Measurements from ENCODE around the gene ZBED4. TPM values are rescaled to one million over a fixed set of nuclear protein-coding genes. Genes with fewer than 3 reads are reported as not detected.
A peak's percentile ranks its signal among the peaks of the same experiment; 100 is the strongest.

Gene ZBED4
- total and polyA plus RNA-seq, 2 of the 13 experiments (the other 11 are each of a cell fraction or from before 2014, with no cell fraction given): 5.4 to 9.6 TPM

DNA sequence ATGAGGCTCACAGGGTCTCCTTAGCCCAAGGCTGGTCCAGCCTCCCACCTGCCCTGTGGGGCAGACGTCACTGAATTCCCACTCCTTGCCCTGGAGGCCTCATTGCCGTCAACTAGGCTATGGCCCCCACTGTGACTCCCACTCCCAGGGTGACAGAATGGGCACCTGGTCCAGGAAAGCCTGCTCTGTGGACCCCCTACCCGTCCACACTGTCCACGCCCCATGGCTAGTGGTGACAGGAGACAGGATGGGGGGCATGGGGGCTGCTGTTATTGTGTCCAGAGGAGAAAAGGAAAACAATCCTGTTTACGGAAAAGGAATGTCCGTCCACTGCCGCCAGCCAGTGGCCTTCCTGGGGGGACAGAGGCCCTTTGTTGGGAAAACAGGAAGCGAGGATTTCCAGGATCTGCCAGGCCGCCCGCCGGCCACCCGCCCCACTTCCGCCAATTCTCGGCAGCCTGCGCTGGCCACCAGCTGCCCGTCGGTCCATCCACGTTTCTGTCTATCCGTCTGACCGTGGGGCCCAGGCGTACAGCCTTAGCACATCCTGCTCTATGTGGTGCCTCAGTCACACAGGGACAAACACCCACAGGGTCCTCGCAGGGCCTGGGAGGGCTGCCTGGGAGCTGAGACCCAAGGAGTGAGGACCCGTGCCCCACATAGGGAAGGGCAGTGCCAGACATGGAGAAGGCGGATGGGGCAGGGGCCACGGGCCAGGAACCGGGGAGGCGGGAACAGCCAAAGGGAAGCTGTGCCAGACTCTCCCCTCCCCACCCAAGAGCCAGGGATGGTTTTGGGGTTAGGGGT lies 84.3 kb downstream of the ZBED4 start (continued):
- no peak for TF ChIP-seq NPAS2 (CRISPR knock-in tag; IDR thresholded peaks at IDR 0.05; ENCODE audit: borderline replicate concordance)
- TF ChIP-seq ZNF343 (CRISPR knock-in tag; IDR thresholded peaks at IDR 0.05): no peak; the same call in 1 of the 2 replicates
- no peak for TF ChIP-seq ZFP36L2 (CRISPR knock-in tag; IDR thresholded peaks at IDR 0.05)
- TF ChIP-seq POLR2A (IDR thresholded peaks at IDR 0.05; ENCODE audit: insufficient read depth in 1 of 2, low read depth in 2 of 2, low read length in 2 of 2): peak in 1 of 2 experiments; percentile 59; a peak in 1 of 4 replicates
- TF ChIP-seq ZNF709 (CRISPR knock-in tag; IDR thresholded peaks at IDR 0.05): peak; percentile 17; the same call in 1 of the 2 replicates
- no peak for TF ChIP-seq ARID2 (CRISPR knock-in tag; IDR thresholded peaks at IDR 0.05; ENCODE audit: borderline replicate concordance)
- TF ChIP-seq SAFB2 (CRISPR knock-in tag; IDR thresholded peaks at IDR 0.05; ENCODE audit: borderline replicate concordance, low read depth): no peak
- no peak for TF ChIP-seq KLF12 (CRISPR knock-in tag; IDR thresholded peaks at IDR 0.05; ENCODE audit: borderline replicate concordance)
- no peak for TF ChIP-seq MED13 (CRISPR knock-in tag; IDR thresholded peaks at IDR 0.05)
- TF ChIP-seq, protein P1, sequence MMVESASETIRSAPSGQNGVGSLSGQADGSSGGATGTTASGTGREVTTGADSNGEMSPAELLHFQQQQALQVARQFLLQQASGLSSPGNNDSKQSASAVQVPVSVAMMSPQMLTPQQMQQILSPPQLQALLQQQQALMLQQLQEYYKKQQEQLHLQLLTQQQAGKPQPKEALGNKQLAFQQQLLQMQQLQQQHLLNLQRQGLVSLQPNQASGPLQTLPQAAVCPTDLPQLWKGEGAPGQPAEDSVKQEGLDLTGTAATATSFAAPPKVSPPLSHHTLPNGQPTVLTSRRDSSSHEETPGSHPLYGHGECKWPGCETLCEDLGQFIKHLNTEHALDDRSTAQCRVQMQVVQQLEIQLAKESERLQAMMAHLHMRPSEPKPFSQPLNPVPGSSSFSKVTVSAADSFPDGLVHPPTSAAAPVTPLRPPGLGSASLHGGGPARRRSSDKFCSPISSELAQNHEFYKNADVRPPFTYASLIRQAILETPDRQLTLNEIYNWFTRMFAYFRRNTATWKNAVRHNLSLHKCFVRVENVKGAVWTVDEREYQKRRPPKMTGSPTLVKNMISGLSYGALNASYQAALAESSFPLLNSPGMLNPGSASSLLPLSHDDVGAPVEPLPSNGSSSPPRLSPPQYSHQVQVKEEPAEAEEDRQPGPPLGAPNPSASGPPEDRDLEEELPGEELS (CRISPR knock-in tag; IDR thresholded peaks at IDR 0.05): peak; percentile 99
- TF ChIP-seq ELF3 (CRISPR knock-in tag; IDR thresholded peaks at IDR 0.05): peak; percentile 97
- TF ChIP-seq, protein P2, sequence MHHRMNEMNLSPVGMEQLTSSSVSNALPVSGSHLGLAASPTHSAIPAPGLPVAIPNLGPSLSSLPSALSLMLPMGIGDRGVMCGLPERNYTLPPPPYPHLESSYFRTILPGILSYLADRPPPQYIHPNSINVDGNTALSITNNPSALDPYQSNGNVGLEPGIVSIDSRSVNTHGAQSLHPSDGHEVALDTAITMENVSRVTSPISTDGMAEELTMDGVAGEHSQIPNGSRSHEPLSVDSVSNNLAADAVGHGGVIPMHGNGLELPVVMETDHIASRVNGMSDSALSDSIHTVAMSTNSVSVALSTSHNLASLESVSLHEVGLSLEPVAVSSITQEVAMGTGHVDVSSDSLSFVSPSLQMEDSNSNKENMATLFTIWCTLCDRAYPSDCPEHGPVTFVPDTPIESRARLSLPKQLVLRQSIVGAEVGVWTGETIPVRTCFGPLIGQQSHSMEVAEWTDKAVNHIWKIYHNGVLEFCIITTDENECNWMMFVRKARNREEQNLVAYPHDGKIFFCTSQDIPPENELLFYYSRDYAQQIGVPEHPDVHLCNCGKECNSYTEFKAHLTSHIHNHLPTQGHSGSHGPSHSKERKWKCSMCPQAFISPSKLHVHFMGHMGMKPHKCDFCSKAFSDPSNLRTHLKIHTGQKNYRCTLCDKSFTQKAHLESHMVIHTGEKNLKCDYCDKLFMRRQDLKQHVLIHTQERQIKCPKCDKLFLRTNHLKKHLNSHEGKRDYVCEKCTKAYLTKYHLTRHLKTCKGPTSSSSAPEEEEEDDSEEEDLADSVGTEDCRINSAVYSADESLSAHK (CRISPR knock-in tag; IDR thresholded peaks at IDR 0.05; ENCODE audit: borderline replicate concordance): no peak
- TF ChIP-seq ZNF333 (CRISPR knock-in tag; IDR thresholded peaks at IDR 0.05; ENCODE audit: borderline replicate concordance): no peak
- peak; percentile 70; the same call in 1 of the 2 replicates for TF ChIP-seq GATAD2A (CRISPR knock-in tag; IDR thresholded peaks at IDR 0.05)
- TF ChIP-seq WIZ (CRISPR knock-in tag; IDR thresholded peaks at IDR 0.05): no peak
- peak; percentile 96 for TF ChIP-seq BCL6 (CRISPR knock-in tag; IDR thresholded peaks at IDR 0.05)
- no peak for TF ChIP-seq GFI1 (CRISPR knock-in tag; IDR thresholded peaks at IDR 0.05; ENCODE audit: borderline replicate concordance)
- TF ChIP-seq FLYWCH1 (CRISPR knock-in tag; IDR thresholded peaks at IDR 0.05): no peak
- TF ChIP-seq, protein P3, sequence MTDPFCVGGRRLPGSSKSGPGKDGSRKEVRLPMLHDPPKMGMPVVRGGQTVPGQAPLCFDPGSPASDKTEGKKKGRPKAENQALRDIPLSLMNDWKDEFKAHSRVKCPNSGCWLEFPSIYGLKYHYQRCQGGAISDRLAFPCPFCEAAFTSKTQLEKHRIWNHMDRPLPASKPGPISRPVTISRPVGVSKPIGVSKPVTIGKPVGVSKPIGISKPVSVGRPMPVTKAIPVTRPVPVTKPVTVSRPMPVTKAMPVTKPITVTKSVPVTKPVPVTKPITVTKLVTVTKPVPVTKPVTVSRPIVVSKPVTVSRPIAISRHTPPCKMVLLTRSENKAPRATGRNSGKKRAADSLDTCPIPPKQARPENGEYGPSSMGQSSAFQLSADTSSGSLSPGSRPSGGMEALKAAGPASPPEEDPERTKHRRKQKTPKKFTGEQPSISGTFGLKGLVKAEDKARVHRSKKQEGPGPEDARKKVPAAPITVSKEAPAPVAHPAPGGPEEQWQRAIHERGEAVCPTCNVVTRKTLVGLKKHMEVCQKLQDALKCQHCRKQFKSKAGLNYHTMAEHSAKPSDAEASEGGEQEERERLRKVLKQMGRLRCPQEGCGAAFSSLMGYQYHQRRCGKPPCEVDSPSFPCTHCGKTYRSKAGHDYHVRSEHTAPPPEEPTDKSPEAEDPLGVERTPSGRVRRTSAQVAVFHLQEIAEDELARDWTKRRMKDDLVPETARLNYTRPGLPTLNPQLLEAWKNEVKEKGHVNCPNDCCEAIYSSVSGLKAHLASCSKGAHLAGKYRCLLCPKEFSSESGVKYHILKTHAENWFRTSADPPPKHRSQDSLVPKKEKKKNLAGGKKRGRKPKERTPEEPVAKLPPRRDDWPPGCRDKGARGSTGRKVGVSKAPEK (CRISPR knock-in tag; IDR thresholded peaks at IDR 0.05; ENCODE audit: borderline replicate concordance): no peak
- TF ChIP-seq XRCC5 (optimal IDR thresholded peaks at IDR 0.05; ENCODE audit: low read length): peak; percentile 19
- TF ChIP-seq, protein P4, sequence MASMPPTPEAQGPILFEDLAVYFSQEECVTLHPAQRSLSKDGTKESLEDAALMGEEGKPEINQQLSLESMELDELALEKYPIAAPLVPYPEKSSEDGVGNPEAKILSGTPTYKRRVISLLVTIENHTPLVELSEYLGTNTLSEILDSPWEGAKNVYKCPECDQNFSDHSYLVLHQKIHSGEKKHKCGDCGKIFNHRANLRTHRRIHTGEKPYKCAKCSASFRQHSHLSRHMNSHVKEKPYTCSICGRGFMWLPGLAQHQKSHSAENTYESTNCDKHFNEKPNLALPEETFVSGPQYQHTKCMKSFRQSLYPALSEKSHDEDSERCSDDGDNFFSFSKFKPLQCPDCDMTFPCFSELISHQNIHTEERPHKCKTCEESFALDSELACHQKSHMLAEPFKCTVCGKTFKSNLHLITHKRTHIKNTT (CRISPR knock-in tag; IDR thresholded peaks at IDR 0.05): no peak
- TF ChIP-seq, protein P5, sequence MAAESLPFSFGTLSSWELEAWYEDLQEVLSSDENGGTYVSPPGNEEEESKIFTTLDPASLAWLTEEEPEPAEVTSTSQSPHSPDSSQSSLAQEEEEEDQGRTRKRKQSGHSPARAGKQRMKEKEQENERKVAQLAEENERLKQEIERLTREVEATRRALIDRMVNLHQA (CRISPR knock-in tag; IDR thresholded peaks at IDR 0.05): no peak

Measured in HepG2 (cell line).